AG10803 (cell line): ENCODE data around the gene FAM227B.

Experiments used
- DNase-seq: peaks from one replicate; pipeline ENCODE4 v3.0.0; 2010; ENCODE audit warnings: low read depth
- H3K4me3 ChIP-seq: 2 replicates; pipeline ENCODE4 v1.5.1; 2011; ENCODE audit warnings: mild to moderate bottlenecking, low read length, control low read depth
- TF ChIP-seq, protein P1 (sequence below): conservative IDR thresholded peaks from 2 replicates; pipeline ENCODE4 v1.5.1; 2011; ENCODE audit warnings: mild to moderate bottlenecking, low read length, control low read depth, inconsistent platforms

Gene FAM227B

DNA sequence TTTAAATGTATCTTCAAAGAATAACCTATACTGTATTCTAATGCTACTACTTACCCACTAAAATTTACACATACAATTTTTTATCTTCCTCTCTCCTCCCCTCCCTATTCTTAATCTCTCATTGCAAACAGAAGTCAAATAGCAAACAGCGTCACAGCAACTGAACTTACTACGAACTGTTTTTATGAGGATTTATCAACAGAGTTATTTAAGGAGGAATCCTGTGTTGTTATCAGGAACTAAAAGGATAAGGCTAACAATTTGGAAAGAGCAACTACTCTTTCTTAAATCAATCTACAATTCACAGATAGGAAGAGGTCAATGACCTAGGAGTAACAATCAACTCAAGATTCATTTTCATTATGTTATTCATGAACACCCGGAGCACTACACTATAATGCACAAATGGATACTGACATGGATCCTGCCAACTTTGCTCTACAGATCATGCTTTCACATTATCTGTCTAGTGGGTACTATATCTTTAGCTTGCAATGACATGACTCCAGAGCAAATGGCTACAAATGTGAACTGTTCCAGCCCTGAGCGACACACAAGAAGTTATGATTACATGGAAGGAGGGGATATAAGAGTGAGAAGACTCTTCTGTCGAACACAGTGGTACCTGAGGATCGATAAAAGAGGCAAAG lies 196.6 kb downstream of the FAM227B start:
- TF ChIP-seq, protein P1, sequence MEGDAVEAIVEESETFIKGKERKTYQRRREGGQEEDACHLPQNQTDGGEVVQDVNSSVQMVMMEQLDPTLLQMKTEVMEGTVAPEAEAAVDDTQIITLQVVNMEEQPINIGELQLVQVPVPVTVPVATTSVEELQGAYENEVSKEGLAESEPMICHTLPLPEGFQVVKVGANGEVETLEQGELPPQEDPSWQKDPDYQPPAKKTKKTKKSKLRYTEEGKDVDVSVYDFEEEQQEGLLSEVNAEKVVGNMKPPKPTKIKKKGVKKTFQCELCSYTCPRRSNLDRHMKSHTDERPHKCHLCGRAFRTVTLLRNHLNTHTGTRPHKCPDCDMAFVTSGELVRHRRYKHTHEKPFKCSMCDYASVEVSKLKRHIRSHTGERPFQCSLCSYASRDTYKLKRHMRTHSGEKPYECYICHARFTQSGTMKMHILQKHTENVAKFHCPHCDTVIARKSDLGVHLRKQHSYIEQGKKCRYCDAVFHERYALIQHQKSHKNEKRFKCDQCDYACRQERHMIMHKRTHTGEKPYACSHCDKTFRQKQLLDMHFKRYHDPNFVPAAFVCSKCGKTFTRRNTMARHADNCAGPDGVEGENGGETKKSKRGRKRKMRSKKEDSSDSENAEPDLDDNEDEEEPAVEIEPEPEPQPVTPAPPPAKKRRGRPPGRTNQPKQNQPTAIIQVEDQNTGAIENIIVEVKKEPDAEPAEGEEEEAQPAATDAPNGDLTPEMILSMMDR: no peak; the same call in 1 of the 2 replicates
- H3K4me3 ChIP-seq: peak overlapping the region; percentile 78
- no peak for DNase-seq

DNA sequence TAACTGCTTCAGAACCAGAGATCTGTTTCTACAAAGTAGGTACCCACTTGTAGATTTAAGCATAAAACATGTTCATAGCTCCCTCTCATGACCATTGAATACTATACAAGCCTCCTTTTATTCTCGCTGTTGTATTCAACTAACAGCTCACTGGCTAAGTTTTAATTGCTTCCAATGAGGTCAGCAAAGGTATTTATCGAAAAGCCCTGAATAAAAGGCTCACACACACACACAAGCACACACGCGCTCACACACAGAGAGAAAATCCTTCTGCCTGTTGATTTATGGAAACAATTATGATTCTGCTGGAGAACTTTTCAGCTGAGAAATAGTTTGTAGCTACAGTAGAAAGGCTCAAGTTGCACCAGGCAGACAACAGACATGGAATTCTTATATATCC lies 197.6 kb downstream of the FAM227B start, which contains the start of gene FGF7:
Gene FGF7 (plus strand): TSS at position 222 of the 400 bp plus-strand sequence. CDS start 1,056 bp downstream, outside the sequence.
- TF ChIP-seq, protein P1: peak; percentile 57
- H3K4me3 ChIP-seq: peak within 1 kb of the TSS; percentile 78
- DNase-seq: peak; percentile 96

DNA sequence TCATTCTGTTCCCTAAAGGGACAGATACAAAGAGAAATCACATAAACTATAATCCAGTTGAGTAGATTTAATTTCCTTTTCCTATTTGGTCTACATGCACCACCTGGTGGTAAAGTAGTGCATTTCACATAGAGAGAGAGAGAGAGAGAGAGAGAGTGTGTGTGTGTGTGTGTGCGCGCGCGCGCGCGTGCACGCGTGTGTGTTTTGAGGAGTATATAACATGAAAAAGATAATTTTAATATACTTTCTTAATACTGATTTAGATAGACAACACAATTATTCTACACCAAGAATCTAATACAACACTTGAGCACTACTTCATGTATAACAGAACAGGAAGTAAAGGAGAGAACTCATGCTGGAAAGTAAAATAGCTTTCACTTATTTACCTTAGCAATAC lies 198.6 kb downstream of the FAM227B start:
- TF ChIP-seq, protein P1: peak; percentile 86
- peak; percentile 81 for DNase-seq
- H3K4me3 ChIP-seq: peak overlapping the region; percentile 15

DNA sequence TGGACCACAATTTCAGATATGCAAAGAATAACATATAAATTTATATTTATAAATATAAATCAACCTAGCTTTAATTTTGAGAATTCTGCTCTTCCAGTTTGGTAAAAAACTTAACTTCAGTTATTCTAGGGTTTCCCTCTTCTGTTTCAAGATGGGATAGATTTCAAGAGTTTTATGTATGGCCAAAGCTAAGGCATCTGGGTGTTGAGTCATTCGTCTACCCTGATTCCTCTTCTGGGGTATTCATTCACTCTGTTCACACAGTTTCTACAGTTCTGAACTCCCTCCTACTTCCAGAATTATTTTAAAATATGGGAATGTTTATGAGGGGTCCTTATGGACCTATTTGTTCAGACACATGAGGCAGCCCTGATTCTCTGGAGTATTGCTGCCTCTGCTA lies 201.8 kb downstream of the FAM227B start:
- TF ChIP-seq, protein P1: no peak
- DNase-seq: no peak
- no peak overlapping the region for H3K4me3 ChIP-seq

DNA sequence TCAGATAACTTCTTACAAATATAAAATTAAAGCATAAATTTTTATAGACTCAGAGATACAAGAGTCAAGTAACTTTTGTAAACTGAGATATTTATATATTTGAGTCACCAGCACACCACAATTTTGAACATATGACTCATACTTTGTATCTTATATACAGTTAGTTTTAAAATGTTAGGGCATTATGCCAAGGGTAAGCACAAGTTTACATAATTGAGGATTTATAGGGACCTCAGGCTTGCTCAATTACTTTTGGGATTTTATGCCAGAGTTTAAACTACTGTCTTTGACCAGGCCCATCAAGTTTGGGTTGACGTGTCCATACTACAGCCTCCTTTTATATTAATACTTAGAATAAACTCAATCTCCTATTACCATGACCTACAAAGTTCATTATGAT lies 205.0 kb downstream of the FAM227B start:
- peak; percentile 61 for DNase-seq
- TF ChIP-seq, protein P1: no peak
- H3K4me3 ChIP-seq: no peak overlapping the region

DNA sequence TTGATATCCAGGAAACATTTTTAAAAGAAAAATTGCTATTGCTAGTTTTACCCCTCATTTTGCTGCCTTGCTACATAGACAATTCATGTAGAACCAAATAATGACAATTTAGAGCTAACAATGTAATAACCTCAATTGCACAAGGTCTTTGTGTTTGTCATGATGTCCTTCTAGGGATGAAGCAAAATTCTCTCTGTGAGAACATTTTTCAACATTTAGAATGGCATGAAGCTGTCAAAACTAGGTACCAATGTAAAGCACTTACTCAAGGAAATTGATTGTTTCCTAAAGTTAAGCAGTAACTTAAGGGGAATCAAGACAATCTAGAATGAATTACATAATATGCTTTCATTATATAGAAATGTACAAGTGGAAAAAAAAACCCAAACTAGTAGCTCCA lies 205.5 kb downstream of the FAM227B start:
- DNase-seq: no peak
- TF ChIP-seq, protein P1: no peak
- no peak overlapping the region for H3K4me3 ChIP-seq

DNA sequence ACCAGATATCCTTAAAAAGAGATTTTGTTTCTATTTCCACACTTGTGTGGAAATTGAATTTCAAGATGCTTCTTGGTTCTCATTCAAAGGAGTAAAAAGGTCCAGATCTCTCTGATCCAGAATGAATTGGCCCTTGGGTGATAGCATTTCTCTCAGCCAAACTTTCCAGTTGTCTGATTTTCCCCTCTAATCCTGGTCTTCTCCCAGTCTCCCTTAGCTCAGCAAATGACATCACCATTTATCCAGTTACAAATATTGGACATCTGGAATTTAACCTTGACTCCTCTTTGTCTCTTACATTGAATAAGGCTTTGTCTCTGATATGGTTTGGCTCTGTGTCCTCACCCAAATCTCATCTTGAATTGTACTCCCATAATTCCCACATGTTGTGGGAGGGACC lies 207.8 kb downstream of the FAM227B start:
- no peak overlapping the region for H3K4me3 ChIP-seq
- DNase-seq: no peak
- TF ChIP-seq, protein P1: no peak
